GM18499 (cell line): ENCODE results near the gene SMPD4.
"Not testable (repeated sequence)": the region's sequence is repeated elsewhere in the genome, so short reads cannot be mapped to it uniquely, and the experiment has no call there.

Experiments
- ATAC-seq: cut with Tn5 transposase; IDR thresholded peaks from one replicate; pipeline ENCODE4 v1.9.1; 2021; ENCODE audit warnings: moderate number of reproducible peaks; ENCODE audit not compliant: insufficient read depth, unreplicated experiment

Gene SMPD4

DNA sequence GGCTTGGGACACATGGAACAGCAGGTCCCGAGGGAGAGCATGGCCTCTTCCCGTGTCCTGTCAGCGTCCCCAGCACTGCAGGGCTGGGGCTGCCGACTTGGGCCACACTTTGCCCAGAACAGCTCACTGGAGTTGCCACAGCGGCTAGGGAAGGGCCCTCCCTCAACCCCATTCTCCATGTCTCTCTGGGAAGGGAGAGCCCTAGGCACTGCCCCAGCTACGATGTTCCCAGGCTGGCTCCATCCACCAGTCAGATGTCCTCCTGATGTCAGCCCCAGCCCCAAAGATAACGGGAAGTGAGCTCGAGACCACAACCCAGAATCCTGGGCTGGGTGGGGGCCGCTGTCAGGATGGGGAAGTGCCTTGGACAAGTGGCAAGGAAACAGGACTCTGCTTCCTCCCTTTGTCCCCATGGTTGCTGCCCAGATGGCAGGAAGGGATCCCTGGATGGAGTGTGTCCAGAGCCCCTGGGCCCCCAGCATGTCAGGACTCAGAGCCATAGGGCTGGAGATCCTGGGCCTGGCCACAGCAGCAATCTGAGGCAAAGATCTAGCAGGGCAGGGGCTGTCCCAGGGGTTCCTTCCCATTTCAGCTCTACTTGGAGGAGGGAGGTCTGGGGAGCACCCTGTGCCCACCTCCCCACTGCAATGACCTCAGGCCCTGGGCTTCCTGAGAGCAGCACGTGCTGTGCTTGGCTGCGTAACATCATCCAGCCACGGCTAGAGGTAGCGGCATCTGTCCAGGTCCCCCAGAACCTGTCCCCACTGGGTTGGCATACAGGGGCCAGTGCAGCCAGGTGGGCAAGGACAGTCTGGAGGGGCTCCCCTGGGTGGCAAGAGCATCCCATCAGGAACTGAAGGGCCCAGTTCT is 38.8 kb downstream of the SMPD4 start:
- ATAC-seq = not testable (repeated sequence)

DNA sequence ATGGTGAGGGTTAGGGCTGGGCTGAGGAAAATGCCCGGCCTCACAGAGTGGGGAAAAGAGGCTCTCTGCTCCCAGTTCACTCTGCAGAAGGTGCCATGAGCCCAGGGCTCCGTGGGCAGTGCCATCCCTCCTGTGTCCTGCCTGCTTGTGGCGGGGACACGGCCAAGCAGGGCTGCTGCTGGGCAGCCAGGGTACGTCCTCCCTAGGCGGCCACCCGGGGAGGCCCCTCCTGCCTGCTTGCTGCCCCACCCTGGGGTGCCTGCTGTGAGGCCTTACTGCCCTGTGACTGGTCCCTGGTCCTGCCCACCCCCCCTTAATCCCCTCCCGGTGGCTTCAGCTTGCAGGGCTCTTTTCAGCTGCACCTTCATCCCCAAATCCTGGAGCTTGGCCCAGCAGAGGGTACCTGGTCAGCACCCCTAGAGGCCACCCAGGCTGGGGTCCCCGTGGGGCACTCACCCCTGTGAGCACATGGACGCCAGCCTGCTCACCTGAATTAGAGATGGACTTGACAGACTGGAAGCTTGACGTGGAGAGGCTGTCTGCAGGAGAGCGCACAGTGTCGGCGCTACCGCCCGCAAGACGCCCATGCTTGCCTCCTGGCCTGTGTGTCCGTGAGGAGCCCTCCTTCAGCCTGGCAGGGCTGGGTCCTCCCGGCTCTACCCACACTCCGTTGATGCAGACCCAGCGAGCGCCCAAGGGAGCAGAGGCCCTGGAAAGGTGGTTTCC is 39.6 kb downstream of the SMPD4 start:
- not testable (repeated sequence) for ATAC-seq

DNA sequence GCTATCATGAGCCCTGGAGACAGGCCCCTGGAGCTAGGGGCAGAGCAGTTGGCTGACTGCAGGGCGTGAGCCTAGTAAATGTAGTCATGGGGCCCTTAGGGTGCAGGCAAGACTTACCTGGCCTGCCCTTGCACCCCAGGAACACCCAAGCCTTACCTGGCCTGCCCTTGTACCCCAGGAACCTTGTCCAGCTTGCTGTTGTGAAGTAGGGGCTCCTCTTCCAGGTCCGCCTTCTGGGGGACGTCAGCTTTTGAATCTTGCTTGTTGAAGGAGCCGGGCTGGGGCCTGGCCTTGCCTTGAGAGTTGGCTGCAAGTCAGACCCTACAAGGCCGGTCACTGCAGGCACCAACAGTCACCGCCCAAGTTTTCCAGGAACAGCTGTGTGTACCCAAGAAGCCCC is 40.4 kb downstream of the SMPD4 start:
- not testable (repeated sequence) for ATAC-seq

DNA sequence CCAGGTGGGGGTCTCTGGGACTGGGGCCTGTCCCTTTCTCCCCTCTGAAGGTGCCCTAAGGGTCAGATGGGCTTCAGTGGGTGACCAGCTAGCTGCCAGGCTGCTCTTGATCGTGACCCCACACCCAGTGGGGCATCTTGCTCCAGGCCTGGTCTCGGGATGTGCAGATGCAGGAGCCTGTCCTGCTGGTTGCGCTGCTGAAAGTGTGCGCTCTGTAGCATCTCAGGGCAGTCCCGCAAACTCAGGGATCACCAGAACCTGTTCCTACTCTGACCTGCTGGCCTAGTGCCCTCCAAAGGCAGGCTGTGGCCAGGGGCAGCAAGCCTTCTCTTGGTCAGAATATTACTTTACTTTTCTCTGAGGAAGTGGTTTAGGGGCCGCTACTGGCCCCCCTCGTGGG is 40.9 kb downstream of the SMPD4 start:
- ATAC-seq = not testable (repeated sequence)

DNA sequence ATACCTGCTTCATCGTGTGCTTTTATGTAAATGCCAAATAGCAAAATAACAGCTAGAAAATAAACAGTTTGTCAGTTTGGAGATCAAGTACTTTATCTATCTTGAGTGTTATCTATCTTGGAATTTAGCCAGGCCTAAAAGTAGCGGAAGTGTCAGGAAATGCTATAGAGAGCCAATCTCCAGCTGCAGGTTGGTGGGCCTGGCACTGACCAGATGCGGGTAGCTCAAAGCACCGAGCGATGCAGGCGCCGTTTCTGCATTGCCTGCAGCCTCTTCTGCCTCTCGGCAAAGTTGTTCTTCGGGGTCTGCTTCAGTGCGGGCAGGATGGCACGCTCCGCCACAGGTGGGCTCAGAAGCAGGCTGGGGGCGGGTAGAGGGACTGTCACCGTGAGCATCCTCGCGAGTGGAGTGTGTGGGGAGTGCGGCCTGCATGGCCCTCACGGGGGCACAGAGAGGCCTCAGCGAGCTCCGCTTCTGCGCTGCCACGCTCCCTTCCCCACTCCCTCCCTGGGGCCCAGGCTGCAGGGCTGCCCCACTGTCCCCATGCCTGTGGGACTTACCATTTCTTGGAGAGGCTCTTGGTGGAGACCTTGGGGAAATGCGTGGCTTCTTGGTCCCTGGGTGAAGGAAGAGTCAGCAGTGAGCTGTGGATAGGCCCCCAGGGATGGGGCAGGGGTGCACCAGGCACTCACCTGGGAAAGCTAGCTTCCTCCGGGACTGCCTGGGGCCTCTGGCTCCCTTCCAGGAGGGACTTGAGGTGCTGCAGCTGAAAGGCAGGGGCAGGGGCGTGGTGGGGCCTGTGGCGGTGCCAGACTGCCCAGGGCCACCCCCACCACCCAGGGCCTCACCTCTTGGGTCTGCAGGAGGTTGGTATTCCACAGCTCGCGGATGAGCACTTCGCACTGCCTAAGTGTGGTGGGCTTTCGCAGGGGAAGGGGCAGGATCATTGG is 41.8 kb downstream of the SMPD4 start:
- ATAC-seq = not testable (repeated sequence)

DNA sequence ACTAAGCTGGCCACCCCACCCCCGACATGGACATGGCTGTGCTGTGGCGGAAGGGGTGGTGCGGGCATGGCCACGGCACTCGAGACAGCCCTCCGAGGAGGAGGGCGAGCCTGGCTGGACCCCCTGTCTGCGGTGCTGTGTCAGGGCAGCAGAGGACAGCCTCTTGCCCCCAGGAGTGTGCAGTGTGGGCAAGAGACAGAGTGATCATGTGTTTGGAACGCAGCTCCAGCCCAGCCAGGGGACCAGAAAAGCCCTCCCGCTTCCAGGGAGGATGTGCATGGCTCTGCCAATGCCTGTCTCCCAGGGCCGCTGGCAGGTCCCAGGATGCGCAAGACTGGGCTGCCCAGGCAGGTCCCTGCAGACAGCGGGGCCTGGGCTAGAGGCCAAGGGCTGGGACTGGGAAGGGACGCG is 42.6 kb downstream of the SMPD4 start:
- ATAC-seq = not testable (repeated sequence)

DNA sequence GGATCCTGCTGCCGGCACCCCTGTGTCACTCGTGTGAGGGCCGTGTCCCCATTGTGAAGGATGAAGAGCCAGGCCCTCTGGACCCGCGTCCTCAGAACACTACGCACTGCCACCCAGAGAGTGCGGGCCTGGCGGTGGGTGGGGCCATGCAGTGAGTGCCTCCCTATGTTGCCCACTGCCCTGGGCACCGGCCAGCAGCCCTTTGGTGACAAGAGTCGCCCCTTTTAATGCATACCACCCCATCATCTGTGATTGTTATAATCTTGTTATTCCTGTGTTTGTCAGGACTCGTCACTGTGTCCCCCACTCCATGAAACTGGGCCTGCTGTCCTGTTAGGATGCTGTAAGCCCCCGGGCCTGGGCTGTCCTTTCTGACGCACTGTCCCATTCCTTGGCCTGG is 43.1 kb downstream of the SMPD4 start:
- not testable (repeated sequence) for ATAC-seq

DNA sequence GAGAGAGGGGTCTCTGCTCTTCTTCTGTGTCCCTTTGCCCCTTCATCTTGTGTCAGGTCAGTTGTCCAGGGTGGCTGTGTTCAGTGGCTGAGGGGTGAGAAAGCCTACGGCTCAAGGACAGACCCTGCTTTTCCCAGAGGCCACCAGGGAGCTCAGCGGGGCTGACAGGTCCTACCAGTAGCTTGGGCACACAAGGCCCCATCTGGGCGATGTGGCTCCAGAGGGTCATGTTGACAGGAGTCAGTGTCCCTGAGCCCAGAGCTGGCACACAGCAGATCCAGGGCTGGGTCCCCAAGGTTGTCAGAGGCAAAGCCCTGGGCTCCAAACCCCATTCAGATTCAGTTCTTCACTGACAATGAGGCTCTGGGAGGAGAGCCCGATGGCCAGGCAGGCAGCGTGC is 44.3 kb downstream of the SMPD4 start:
- ATAC-seq = not testable (repeated sequence)

DNA sequence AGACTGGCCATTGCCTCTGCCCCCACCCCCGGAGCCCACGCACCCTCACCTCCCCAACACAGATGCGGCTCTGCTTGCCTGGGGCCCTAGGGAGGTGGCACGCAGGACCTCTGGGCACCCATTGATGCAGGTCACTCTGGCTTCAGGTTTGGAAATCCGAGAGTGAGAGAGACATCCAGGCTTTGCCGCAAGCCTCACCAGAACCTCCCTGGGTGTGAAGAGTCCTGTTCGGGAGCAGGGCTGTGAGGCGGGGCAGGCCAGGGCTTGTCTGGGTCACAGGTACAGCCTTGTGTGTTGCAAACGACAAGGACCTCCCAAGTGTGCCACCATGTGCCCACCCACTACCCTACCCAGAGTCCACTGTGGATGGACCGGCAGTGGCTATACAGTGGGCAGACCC is 44.9 kb downstream of the SMPD4 start:
- not testable (repeated sequence) for ATAC-seq

DNA sequence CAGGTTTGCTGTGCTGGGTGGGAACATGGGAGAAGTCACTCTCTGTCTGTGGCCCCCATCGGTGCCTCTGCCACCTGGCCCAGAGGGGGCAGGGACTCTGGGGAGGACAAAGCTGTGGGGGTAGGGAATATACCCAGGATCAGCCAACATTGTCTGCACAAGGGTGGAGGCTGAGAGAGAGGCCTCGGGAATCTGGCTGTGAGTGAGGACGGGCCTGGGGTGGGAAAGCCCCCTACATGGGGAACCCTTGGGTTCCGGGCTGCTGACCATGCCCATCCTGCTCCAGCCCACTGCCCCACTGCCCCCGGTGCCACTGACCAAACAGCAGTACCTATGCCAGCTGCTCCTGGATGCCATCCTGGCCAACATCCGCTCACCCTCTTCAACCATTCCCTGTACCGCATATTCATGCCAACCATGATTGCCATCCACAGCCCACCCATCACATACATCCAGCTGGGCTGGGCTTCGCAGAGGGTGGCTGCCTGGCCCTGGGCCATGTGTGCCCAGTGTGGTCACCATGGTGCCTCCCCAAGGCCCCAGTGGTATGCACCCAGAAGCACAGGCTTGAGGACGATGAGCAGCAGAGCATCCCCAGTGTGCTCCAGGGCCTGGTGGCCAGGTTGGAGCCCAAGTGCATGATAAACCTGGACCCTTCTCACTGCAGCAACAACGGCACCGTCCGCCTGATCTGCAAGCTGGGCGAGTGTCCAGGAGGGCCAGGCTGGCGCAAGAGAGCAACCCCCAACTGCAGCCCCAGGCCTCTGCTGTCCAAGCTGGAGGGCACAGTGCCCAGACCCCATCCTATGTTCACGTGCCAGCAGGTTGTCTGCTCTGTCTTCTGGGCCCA is 45.5 kb downstream of the SMPD4 start:
- no peak for ATAC-seq

DNA sequence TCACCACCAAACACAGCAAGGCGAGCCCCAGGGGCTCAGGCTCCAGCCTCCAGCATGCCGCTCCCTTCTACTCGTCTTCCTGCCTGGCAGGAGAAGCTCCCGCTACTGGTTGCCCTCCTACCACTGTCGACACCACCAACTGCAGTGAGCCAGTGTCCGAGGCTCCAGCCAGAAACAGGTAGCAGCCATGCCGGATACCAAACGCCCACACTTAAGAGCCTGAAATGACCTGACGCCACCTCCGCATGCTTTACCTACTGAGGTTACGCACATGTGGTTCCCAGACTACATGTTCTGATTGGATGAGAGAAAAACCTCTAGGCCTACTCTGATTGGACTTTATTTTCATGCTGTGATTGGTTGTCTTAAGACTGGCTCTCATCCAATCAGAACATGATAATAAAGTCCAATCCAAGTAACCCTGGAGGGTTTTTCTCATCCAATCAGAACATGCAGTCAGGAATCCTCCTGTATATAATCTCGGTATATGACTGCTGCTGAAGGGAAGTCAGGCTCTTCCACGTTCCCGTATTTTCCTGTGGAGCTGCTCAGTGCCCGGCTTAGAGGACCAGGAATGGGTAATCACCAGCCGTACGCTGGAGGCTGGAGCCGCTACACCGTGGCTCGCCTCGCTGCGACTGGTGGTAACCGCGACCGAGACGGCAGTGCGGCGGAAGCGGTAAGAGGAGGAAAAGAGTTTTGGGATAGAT is 52.1 kb downstream of the SMPD4 start, which contains the start of gene POTEF:
Gene POTEF (minus strand): TSS at position 103 of the 710 bp plus-strand sequence. CDS start 8,707 bp downstream, outside the sequence.
- ATAC-seq = not testable (repeated sequence)

DNA sequence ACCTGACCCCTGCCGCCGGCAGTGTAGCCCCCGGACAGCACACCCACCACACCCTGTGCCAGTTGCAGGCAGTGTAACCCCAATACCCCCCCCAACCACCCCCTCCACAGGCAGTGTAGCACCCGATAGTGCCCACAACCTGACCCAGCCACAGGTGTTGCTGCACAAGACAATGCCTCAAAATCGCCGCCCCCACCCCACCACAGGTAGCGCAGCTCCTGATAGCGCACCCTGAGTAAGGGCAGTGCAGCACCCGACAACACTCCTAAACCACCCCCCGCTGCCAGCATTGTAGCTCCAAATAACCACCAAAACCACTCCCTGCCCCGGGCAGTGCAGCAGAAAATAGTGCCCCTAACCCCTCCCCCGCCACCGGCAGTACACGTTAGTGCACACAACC is 52.9 kb downstream of the SMPD4 start:
- not testable (repeated sequence) for ATAC-seq

DNA sequence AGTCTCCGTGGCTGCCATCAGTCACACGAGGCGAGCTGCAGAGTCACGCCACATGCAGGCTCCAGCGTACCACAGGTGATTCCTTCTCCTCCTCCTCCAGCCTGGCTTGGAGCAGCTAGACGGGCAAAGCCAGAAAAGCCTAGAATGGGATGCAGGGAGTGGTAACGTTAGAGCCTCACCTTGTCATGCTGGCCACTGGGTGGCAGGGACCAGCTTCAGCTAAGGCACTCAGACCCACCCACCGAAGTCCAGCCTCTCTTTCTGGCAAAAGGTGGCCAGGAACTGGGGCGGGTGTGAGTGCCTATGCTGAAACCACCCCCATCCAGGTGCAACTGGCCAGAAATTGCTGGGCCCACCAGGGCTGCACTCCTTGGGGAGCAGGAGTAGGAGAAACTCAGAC is 53.7 kb downstream of the SMPD4 start:
- ATAC-seq = not testable (repeated sequence)

DNA sequence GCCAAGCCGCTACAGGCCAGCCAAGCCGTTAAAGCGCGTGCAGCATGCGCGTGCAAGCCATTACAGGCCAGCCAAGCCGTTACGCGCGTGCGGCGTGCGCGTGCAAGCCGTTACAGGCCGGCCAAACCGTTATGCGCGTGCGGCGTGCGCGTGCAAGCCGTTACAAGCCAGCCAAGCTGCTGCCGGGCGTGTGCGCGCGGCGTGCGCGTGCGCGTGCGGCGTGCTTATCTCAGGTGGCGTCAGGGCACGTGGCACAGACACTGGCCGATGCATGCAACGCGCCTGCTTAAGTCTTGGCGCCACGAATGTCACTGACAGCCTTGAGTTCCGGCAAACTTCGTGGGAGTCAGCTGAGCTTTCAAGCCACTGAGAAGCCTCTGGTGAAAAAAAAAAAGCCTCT is 60.5 kb downstream of the SMPD4 start:
- not testable (repeated sequence) for ATAC-seq

DNA sequence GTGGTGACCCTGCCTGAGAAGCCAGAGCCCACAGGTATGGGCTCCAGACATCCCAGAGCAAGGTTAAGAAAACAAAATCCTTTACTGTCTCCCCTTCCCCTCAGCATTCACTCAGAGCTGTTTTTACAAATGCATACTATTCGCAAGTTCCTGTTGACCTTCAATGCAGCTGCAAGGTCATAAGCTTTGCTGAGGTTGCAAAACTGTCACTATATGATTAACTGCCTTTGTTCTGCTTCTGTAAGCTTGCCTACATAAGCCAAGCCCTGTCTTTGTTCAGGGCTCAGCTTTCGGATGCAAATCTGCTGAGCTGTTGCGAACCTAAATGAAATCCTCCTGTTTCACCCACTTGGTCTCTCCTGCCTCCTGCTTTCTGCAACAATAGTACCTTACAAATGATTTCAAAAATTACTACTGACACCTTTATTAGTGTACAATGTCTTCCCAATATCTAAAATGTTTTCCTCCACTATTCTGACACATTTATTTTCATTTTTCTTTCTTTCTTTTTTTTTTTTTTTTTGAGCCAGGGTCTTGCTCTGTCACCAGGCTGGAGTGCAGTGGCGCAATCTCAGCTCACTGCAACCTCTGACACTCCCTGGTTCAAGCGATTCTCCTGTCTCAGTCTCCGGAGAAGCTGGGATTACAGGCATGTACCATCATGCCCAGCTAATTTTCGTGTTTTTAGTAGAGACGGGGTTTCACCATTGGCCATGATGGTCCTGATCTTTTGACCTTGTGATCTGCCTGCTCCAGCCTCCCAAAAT is 78.6 kb downstream of the SMPD4 start:
- not testable (repeated sequence) for ATAC-seq
